SK-N-SH treated with all-trans-retinoic acid at 6 μM for 48 hours (cell line): ENCODE measurements around the gene AVPR1B.

Source experiments
- ATAC-seq: fragments of 200-7000 bp; cut with Tn5 transposase; 3 replicates; pipeline ENCODE4 v1.9.1; 2020; ENCODE audit warnings: mild to moderate bottlenecking, moderate library complexity
- ARNTL ChIP-seq: fragments of 450-650 bp; formaldehyde crosslinking; IDR thresholded peaks from 2 replicates; pipeline ENCODE4 v1.5.0; 2020; ENCODE audit warnings: low read depth, mild to moderate bottlenecking, moderate library complexity, borderline replicate concordance
- BACH2 ChIP-seq: fragments of 250-450 bp; sonication (Bioruptor Pico); IDR thresholded peaks from 2 replicates; pipeline ENCODE4 v1.9.0; 2021; ENCODE audit warnings: mild to moderate bottlenecking, borderline replicate concordance
- CSDC2 ChIP-seq: fragments of 250-450 bp; sonication (Bioruptor Pico); IDR thresholded peaks from 2 replicates; pipeline ENCODE4 v1.5.0; 2020; ENCODE audit warnings: mild to moderate bottlenecking, moderate library complexity
- GLIS3 ChIP-seq: fragments of 250-450 bp; sonication (Bioruptor Pico); IDR thresholded peaks from 2 replicates; pipeline ENCODE4 v1.5.0; 2020; ENCODE audit warnings: mild to moderate bottlenecking, moderate library complexity
- ISL1 ChIP-seq: fragments of 250-450 bp; sonication (Bioruptor Pico); IDR thresholded peaks from 2 replicates; pipeline ENCODE4 v2.1.2; 2022; ENCODE audit warnings: mild to moderate bottlenecking, moderate library complexity
- OSR1 ChIP-seq: fragments of 250-450 bp; sonication (Bioruptor Pico); IDR thresholded peaks from 2 replicates; pipeline ENCODE4 v1.8.0; 2022; ENCODE audit warnings: moderate library complexity, mild to moderate bottlenecking, inconsistent platforms
- RARB ChIP-seq: fragments of 250-450 bp; sonication (Bioruptor Pico); IDR thresholded peaks from 2 replicates; pipeline ENCODE4 v1.8.0; 2021; ENCODE audit warnings: mild to moderate bottlenecking, moderate library complexity
- TOX ChIP-seq: fragments of 250-450 bp; sonication (Bioruptor Pico); IDR thresholded peaks from 2 replicates; pipeline ENCODE4 v1.8.0; 2021; ENCODE audit warnings: mild to moderate bottlenecking, moderate library complexity, borderline replicate concordance
- ZC3H10 ChIP-seq: fragments of 250-450 bp; sonication (Bioruptor Pico); IDR thresholded peaks from 2 replicates; pipeline ENCODE4 v1.5.1; 2021; ENCODE audit warnings: mild to moderate bottlenecking, moderate library complexity
- ZFP3 ChIP-seq: fragments of 250-450 bp; sonication (Bioruptor Pico); IDR thresholded peaks from 2 replicates; pipeline ENCODE4 v1.5.0; 2020; ENCODE audit warnings: mild to moderate bottlenecking, moderate library complexity
- ZFP30 ChIP-seq: fragments of 450-650 bp; formaldehyde crosslinking; IDR thresholded peaks from 2 replicates; pipeline ENCODE4 v1.5.0; 2022; ENCODE audit warnings: mild to moderate bottlenecking, moderate library complexity
- ZNF565 ChIP-seq: fragments of 450-650 bp; formaldehyde crosslinking; conservative IDR thresholded peaks from 2 replicates; pipeline ENCODE4 v1.5.0; 2020; ENCODE audit warnings: low read depth, mild to moderate bottlenecking, moderate library complexity
- ZNF8 ChIP-seq: fragments of 450-650 bp; formaldehyde crosslinking; IDR thresholded peaks from 2 replicates; pipeline ENCODE4 v1.5.0; 2020; ENCODE audit warnings: mild to moderate bottlenecking, moderate library complexity
- TF ChIP-seq, protein P1 (sequence below): fragments of 250-450 bp; sonication (Bioruptor Pico); IDR thresholded peaks from 2 replicates; pipeline ENCODE4 v1.8.0; 2021; ENCODE audit warnings: low read depth, mild to moderate bottlenecking, moderate library complexity, borderline replicate concordance
- TF ChIP-seq, protein P2 (sequence below): fragments of 250-450 bp; sonication (Bioruptor Pico); IDR thresholded peaks from 2 replicates; pipeline ENCODE4 v1.5.1; 2020; ENCODE audit warnings: low read depth, mild to moderate bottlenecking, moderate library complexity
- TF ChIP-seq, protein P3 (sequence below): fragments of 250-450 bp; sonication (Bioruptor Pico); IDR thresholded peaks from 2 replicates; pipeline ENCODE4 v1.5.0; 2020; ENCODE audit warnings: mild to moderate bottlenecking, moderate library complexity
- TF ChIP-seq, protein P4 (sequence below): fragments of 250-450 bp; sonication (Bioruptor Pico); IDR thresholded peaks from 2 replicates; pipeline ENCODE4 v1.5.1; 2021; ENCODE audit warnings: mild to moderate bottlenecking, moderate library complexity

AVPR1B gene

DNA sequence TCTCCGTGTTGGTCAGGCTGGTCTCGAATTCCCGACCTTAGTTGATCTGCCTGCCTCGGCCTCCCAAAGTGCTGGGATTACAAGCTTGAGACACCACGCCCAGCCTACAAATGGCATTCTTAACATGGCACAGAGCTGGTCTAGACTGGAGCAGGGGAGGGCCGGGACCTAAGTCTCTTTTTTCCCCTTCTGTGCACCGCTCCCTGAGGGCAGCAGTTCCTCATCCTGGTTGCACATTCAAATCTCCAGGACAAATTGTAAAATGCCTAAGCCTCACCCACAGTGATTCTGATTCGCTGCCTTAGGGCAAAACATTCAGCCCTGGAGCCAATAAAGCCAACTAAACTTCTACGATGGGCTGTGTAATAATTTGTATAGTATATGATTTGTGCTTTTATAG, 10.1 kb upstream of the AVPR1B start:
- no peak for TF ChIP-seq ISL1
- TF ChIP-seq RARB (CRISPR knock-in tag) = no peak
- no peak for TF ChIP-seq ZC3H10 (CRISPR knock-in tag)
- TF ChIP-seq, protein P1, sequence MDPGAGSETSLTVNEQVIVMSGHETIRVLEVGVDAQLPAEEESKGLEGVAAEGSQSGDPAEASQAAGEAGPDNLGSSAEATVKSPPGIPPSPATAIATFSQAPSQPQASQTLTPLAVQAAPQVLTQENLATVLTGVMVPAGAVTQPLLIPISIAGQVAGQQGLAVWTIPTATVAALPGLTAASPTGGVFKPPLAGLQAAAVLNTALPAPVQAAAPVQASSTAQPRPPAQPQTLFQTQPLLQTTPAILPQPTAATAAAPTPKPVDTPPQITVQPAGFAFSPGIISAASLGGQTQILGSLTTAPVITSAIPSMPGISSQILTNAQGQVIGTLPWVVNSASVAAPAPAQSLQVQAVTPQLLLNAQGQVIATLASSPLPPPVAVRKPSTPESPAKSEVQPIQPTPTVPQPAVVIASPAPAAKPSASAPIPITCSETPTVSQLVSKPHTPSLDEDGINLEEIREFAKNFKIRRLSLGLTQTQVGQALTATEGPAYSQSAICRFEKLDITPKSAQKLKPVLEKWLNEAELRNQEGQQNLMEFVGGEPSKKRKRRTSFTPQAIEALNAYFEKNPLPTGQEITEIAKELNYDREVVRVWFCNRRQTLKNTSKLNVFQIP = no peak
- no peak for TF ChIP-seq TOX
- TF ChIP-seq OSR1 (CRISPR knock-in tag) = no peak
- no peak for TF ChIP-seq GLIS3 (CRISPR knock-in tag)
- TF ChIP-seq, protein P2, sequence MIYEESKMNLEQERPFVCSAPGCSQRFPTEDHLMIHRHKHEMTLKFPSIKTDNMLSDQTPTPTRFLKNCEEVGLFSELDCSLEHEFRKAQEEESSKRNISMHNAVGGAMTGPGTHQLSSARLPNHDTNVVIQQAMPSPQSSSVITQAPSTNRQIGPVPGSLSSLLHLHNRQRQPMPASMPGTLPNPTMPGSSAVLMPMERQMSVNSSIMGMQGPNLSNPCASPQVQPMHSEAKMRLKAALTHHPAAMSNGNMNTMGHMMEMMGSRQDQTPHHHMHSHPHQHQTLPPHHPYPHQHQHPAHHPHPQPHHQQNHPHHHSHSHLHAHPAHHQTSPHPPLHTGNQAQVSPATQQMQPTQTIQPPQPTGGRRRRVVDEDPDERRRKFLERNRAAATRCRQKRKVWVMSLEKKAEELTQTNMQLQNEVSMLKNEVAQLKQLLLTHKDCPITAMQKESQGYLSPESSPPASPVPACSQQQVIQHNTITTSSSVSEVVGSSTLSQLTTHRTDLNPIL = no peak
- TF ChIP-seq, protein P3, sequence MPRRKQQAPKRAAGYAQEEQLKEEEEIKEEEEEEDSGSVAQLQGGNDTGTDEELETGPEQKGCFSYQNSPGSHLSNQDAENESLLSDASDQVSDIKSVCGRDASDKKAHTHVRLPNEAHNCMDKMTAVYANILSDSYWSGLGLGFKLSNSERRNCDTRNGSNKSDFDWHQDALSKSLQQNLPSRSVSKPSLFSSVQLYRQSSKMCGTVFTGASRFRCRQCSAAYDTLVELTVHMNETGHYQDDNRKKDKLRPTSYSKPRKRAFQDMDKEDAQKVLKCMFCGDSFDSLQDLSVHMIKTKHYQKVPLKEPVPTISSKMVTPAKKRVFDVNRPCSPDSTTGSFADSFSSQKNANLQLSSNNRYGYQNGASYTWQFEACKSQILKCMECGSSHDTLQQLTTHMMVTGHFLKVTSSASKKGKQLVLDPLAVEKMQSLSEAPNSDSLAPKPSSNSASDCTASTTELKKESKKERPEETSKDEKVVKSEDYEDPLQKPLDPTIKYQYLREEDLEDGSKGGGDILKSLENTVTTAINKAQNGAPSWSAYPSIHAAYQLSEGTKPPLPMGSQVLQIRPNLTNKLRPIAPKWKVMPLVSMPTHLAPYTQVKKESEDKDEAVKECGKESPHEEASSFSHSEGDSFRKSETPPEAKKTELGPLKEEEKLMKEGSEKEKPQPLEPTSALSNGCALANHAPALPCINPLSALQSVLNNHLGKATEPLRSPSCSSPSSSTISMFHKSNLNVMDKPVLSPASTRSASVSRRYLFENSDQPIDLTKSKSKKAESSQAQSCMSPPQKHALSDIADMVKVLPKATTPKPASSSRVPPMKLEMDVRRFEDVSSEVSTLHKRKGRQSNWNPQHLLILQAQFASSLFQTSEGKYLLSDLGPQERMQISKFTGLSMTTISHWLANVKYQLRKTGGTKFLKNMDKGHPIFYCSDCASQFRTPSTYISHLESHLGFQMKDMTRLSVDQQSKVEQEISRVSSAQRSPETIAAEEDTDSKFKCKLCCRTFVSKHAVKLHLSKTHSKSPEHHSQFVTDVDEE (CRISPR knock-in tag) = no peak
- no peak for TF ChIP-seq ARNTL (CRISPR knock-in tag)
- TF ChIP-seq ZFP30 (CRISPR knock-in tag) = no peak
- TF ChIP-seq, protein P4, sequence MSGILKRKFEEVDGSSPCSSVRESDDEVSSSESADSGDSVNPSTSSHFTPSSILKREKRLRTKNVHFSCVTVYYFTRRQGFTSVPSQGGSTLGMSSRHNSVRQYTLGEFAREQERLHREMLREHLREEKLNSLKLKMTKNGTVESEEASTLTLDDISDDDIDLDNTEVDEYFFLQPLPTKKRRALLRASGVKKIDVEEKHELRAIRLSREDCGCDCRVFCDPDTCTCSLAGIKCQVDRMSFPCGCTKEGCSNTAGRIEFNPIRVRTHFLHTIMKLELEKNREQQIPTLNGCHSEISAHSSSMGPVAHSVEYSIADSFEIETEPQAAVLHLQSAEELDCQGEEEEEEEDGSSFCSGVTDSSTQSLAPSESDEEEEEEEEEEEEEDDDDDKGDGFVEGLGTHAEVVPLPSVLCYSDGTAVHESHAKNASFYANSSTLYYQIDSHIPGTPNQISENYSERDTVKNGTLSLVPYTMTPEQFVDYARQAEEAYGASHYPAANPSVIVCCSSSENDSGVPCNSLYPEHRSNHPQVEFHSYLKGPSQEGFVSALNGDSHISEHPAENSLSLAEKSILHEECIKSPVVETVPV (CRISPR knock-in tag) = no peak
- ATAC-seq = no peak

DNA sequence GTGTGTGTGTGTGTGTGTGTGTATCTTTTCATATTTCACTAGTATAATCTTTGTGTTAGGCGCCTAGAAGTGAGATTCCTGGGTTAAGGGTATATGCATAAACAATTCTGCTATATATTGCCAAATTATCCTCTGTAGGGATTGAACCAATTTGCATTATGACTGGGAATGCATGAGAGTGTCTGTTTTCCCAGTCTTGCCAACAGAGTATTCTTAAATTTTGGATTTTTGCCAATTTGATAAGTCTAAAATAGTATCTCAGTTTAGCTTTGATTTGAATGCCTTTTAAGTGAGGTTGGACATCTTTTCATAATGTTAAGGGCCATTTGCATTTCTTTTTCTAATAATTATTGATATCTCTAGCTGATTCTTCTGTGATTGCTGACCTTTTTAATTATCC, 8.2 kb upstream of the AVPR1B start:
- TF ChIP-seq ZFP30 (CRISPR knock-in tag) (no peak), ZNF565 (CRISPR knock-in tag) (no peak), RARB (CRISPR knock-in tag) (no peak), ZC3H10 (CRISPR knock-in tag) (no peak), CSDC2 (CRISPR knock-in tag) (no peak), GLIS3 (CRISPR knock-in tag) (no peak), ISL1 (no peak), ZNF8 (CRISPR knock-in tag) (no peak)
- TF ChIP-seq, protein P2 = no peak
- no peak for ATAC-seq

DNA sequence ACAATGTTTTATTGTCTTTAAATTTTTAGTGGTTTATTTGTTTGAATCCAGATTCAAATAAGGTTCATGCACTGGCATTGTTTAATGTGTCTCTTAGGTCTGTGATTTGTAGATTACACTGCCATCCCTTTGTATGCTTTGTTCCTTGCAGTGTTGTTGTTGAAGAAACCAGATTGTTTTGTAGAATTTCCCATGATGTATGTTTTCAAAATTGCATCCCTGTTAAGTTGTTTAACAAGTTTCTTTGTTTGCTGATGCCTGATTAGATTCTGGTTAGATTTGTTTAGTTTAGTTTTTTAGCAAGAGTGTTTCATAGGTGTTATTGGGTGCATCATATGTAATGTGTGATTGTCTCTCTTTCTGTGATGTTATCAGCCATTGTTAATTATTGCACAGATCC, 5.5 kb upstream of the AVPR1B start:
- no peak for ATAC-seq
- TF ChIP-seq ARNTL (CRISPR knock-in tag) = no peak
- TF ChIP-seq, protein P1 = no peak
- no peak for TF ChIP-seq RARB (CRISPR knock-in tag)
- no peak for TF ChIP-seq ZNF8 (CRISPR knock-in tag)

DNA sequence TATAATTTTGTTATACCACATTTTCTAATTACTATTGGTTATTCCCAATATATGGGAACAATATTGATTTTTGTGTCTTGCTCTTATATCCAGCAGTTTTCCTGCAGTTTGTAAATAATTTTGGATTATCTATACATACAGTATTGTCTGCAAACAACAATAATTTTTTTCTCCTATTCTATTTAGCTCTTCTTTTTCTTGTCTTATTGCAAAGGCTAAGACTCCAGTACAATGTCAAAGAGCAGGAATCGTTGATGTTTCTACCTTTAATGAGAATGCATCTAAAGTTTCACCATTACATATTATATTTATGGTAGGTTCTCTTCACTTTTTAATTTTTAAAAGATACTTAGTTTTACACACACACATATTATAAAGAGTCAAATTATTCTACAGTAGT, 4.1 kb upstream of the AVPR1B start:
- ATAC-seq = no peak
- TF ChIP-seq OSR1 (CRISPR knock-in tag) (no peak), BACH2 (CRISPR knock-in tag) (no peak), ZFP3 (CRISPR knock-in tag) (no peak)
- TF ChIP-seq, protein P2 = no peak
- TF ChIP-seq, protein P1 = no peak
